ENCODE results near the gene KLHDC7B. TPM values are rescaled to one million over a fixed set of nuclear protein-coding genes. Genes with fewer than 3 reads are reported as not detected.
"Not testable (repeated sequence)": the region's sequence is repeated elsewhere in the genome, so short reads cannot be mapped to it uniquely, and the experiment has no call there.

The KLHDC7B gene
- total RNA-seq, 1 donor from 2014 or later: 3.3 TPM

DNA sequence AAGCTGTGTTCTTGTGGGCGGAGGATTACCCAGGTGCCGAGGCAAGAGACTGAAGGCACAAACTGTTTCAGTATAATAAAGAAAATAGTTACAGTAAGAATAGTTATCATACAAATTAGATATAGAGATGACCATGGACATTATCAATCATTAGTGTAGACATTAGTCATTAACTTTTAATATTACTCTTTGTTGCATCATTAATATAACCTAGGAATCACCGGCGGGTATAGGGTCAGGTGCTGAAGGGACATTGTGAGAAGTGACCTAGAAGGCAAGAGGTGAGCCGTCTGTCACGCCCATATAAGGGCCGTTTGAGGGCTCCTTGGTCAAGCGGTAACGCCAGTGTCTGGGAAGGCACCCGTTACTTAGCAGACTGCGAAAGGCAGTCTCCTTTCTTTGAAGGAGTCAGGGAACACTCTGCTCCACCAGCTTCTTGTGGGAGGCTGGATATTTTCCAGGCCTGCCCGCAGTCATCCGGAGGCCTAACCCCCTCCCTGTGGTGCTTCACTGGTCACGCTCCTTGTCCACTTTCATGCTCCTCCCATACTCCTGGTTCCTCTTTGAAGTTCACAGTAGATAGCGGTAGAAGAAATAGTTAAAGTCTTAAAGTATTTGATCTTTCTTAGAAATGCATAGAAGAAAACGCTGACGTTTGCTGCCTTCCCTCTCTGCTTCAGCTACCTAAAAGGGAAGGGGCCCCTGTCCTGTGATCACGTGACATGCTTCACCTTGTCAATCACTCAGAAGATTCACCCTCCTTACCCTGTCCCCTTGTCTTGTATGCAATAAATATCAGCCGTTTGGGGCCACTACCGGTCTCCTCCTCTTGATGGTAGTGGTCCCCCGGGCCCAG lies 11.6 kb upstream of the KLHDC7B start:
- H3K27me3 Mint-ChIP-seq (ENCODE audit: low read depth); intact Hi-C loops (cut with micrococcal nuclease); H3K36me3 Mint-ChIP-seq (ENCODE audit: low read depth); H3K4me3 Mint-ChIP-seq (ENCODE audit: low read depth); DNase-seq (ENCODE audit: low spot score); H3K9me3 Mint-ChIP-seq: not testable (repeated sequence)
- peaks cover 35% of the 10 kb centered on the region for H3K4me1 Mint-ChIP-seq (ENCODE audit: low read depth)
- H3K27ac Mint-ChIP-seq: peak overlapping the region; percentile 21

DNA sequence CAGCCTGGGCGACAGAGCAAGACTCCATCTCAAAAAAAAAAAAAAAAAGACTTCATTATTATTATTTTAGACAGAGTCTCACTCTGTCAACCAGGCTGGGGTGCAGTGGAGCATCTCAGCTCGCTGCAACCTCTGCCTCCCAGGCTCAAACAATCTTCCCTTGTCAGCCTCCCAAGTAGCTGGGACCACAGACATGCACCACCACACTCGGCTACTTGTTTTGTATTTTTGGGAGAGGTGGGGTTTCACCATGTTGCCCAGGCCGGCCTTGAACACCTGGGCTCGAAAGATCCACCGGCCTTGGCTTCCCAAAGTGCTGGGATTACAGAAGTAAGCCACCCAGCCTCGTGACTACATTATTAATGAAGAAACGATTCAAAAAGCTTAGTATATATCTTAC lies 10.6 kb upstream of the KLHDC7B start:
- H3K27me3 Mint-ChIP-seq (ENCODE audit: low read depth): no peaks in the 10 kb centered on the region
- peaks cover 44% of the 10 kb centered on the region for H3K4me1 Mint-ChIP-seq (ENCODE audit: low read depth)
- DNase-seq (ENCODE audit: low spot score): no peak
- no peak overlapping the region for H3K27ac Mint-ChIP-seq
- no peaks in the 10 kb centered on the region for H3K36me3 Mint-ChIP-seq (ENCODE audit: low read depth)
- H3K4me3 Mint-ChIP-seq (ENCODE audit: low read depth): no peak overlapping the region
- H3K9me3 Mint-ChIP-seq: no peaks in the 10 kb centered on the region
- intact Hi-C loops (cut with micrococcal nuclease): no loop called here

- H3K36me3 Mint-ChIP-seq (ENCODE audit: low read depth): no peaks in the 10 kb centered on the region
- no peaks in the 10 kb centered on the region for H3K27me3 Mint-ChIP-seq (ENCODE audit: low read depth)
- peaks cover 53% of the 10 kb centered on the region for H3K4me1 Mint-ChIP-seq (ENCODE audit: low read depth)
- intact Hi-C loops (cut with micrococcal nuclease): no loop called here
- no peak for DNase-seq (ENCODE audit: low spot score)
- no peaks in the 10 kb centered on the region for H3K9me3 Mint-ChIP-seq
- H3K4me3 Mint-ChIP-seq (ENCODE audit: low read depth): no peak overlapping the region
- H3K27ac Mint-ChIP-seq: no peak overlapping the region
These were observed 9.5 kb upstream of the KLHDC7B start for GRCh38 chr22:50536226-50536625.

- no peak for DNase-seq (ENCODE audit: low spot score)
- H3K9me3 Mint-ChIP-seq: no peaks in the 10 kb centered on the region
- peaks cover 65% of the 10 kb centered on the region for H3K4me1 Mint-ChIP-seq (ENCODE audit: low read depth)
- no peaks in the 10 kb centered on the region for H3K36me3 Mint-ChIP-seq (ENCODE audit: low read depth)
- H3K4me3 Mint-ChIP-seq (ENCODE audit: low read depth): no peak overlapping the region
- no peaks in the 10 kb centered on the region for H3K27me3 Mint-ChIP-seq (ENCODE audit: low read depth)
- intact Hi-C loops (cut with micrococcal nuclease): loop anchor here (2.0 kb wide), 1 partner anchor 83 kb away; no protein-coding TSS in a partner anchor
- H3K27ac Mint-ChIP-seq: peak overlapping the region; percentile 81
These were observed 7.9 kb upstream of the KLHDC7B start for GRCh38 chr22:50537765-50538164.

DNA sequence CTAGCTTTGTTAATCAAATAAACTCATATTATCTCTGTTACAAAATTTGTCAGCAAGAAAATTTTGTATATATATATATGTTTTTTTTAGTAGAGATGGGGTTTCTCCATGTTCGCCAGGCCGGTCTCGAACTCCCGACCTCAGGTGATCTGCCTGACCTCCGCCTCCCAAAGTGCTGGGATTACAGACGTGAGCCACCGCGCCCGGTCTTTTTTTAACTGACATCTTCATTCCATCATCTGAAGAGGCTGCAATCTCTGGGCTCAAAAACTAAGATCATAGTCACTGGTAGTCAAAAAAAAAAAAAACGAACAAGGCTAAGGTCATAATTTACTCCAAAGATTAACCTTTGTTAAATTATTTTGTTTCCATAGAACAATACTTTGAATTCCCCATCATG lies 5.3 kb upstream of the KLHDC7B start:
- Mint-ChIP-seq H3K27ac (peak overlapping the region; percentile 88), H3K36me3 (ENCODE audit: low read depth) (no peaks in the 10 kb centered on the region), H3K4me3 (ENCODE audit: low read depth) (peak overlapping the region; percentile 42), H3K4me1 (ENCODE audit: low read depth) (peaks cover 56% of the 10 kb centered on the region), H3K27me3 (ENCODE audit: low read depth) (no peaks in the 10 kb centered on the region), H3K9me3 (no peaks in the 10 kb centered on the region)
- DNase-seq (ENCODE audit: low spot score): no peak
- intact Hi-C loops (cut with micrococcal nuclease): no loop called here

DNA sequence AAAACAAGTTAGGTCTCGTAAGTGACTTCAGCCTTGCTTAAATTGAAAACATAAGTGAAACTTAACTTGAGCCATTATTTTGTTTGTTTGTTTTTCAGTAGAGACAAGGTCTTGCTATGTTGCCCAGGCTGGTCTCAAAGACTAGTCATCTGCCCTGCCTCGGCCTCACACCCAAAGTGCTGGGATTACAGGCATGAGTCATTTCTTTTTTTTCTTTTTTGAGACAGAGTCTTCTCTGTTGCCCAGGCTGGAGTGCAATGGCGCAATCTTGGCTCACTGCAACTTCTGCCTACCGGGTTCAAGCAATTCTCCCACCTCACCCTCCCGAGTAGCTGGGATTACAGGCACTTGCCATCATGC lies 4.1 kb upstream of the KLHDC7B start:
- peak; percentile 25 for DNase-seq (ENCODE audit: low spot score)
- H3K27me3 Mint-ChIP-seq (ENCODE audit: low read depth); H3K4me3 Mint-ChIP-seq (ENCODE audit: low read depth); H3K36me3 Mint-ChIP-seq (ENCODE audit: low read depth); H3K9me3 Mint-ChIP-seq; intact Hi-C loops (cut with micrococcal nuclease): not testable (repeated sequence)
- peaks cover 63% of the 10 kb centered on the region for H3K4me1 Mint-ChIP-seq (ENCODE audit: low read depth)
- H3K27ac Mint-ChIP-seq: peak overlapping the region; percentile 88

DNA sequence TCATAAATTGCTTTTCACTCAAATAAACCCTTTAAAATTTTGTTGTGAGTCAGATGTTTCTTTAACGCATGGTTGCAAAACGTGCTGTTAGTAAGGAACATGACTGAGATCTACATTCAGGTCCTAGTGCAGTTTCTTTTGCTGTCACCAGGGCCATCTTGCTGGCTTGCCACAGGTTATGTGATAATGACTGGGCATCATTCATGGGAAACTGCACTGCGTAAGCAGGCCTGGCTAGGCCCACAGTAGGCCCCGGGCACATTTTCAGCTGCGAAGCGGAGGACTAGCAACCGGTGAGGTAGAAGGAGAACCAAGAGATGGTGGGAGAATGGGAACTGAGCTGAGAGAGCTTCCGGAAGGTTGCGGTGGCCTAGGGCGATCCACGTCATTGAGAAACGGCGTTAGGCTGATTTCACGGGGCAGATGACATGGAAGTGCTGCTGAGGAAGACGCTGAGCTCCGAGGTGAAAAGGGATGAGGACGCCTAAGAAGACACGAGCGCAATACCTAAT lies 3.2 kb upstream of the KLHDC7B start:
- Mint-ChIP-seq H3K9me3 (no peaks in the 10 kb centered on the region), H3K36me3 (ENCODE audit: low read depth) (no peaks in the 10 kb centered on the region), H3K4me3 (ENCODE audit: low read depth) (no peak overlapping the region), H3K27me3 (ENCODE audit: low read depth) (no peaks in the 10 kb centered on the region), H3K27ac (peak overlapping the region; percentile 88), H3K4me1 (ENCODE audit: low read depth) (peaks cover 62% of the 10 kb centered on the region)
- DNase-seq (ENCODE audit: low spot score): no peak
- intact Hi-C loops (cut with micrococcal nuclease): no loop called here

GRCh38 chr22:50544078-50544745 lies 1.5 kb upstream of the KLHDC7B start:
- no peaks in the 10 kb centered on the region for H3K9me3 Mint-ChIP-seq
- H3K27ac Mint-ChIP-seq: peak overlapping the region; percentile 22
- no peaks in the 10 kb centered on the region for H3K27me3 Mint-ChIP-seq (ENCODE audit: low read depth)
- DNase-seq (ENCODE audit: low spot score): peak; percentile 73
- intact Hi-C loops (cut with micrococcal nuclease): loop anchor here (2.0 kb wide), 2 partner anchors 13 to 17 kb away; partner anchors contain the start of gene TYMP
- H3K4me1 Mint-ChIP-seq (ENCODE audit: low read depth): peaks cover 53% of the 10 kb centered on the region
- H3K36me3 Mint-ChIP-seq (ENCODE audit: low read depth): no peaks in the 10 kb centered on the region
- peak overlapping the region; percentile 21 for H3K4me3 Mint-ChIP-seq (ENCODE audit: low read depth)

- Mint-ChIP-seq H3K4me1 (ENCODE audit: low read depth) (peaks cover 48% of the 10 kb centered on the region), H3K9me3 (no peaks in the 10 kb centered on the region), H3K4me3 (ENCODE audit: low read depth) (no peak overlapping the region), H3K27me3 (ENCODE audit: low read depth) (no peaks in the 10 kb centered on the region), H3K36me3 (ENCODE audit: low read depth) (no peaks in the 10 kb centered on the region), H3K27ac (peak overlapping the region; percentile 22)
- DNase-seq (ENCODE audit: low spot score): peak; percentile 18
- intact Hi-C loops (cut with micrococcal nuclease): loop anchor here (2.0 to 5.0 kb wide), 3 partner anchors 14 to 38 kb away; partner anchors contain the start of genes CHKB and TYMP
These were observed 899 bp upstream of the KLHDC7B start for GRCh38 chr22:50544746-50545253.

DNA sequence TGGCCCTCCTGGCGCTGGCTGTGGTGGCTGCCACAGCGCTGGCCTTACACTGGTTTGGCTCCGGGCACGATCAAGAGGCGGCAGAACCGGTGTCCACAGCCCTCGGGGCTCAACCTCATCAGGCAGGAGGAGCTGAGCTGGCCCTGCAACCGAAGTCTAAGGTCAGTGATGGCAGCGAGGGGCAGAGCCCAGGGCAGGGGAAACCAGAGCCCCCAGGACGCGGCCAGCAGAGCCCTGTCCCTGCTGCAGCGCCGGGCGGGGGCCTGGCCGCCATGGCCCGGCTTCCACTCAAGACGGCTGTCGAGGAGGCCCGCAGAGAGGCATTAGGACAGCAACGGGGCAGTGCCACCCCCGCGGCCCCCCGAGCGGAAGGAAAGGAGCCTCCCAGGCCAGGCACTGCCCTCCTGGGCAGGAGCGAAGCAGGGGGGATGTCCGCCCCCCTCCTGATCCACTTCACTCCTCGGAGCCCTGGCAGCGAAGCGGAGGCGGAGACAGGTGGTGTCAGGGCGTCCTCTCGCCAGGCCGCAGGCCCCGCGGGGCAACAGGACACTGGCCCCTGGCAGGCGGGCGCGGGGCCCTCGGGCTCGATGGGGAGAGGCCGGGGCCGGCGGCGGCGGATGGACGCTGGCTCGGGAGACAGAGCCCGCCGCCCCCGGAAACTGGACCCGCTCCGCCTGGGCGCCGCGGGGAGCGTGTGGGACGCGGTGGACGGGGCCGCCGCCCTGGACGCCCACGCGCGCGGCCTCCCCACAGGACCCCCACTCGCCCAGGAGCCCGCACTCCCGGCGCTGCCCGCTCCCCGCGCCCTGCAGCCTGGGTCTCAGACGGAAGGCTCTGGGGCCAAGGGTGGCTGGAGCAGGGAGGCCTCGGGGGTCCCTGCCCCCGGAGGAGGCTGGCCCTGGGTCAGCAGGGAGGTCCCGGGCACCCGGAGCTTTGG lies 895 bp downstream of the KLHDC7B start:
- peaks cover 36% of the 10 kb centered on the region for H3K4me1 Mint-ChIP-seq (ENCODE audit: low read depth)
- no peaks in the 10 kb centered on the region for H3K27me3 Mint-ChIP-seq (ENCODE audit: low read depth)
- no peaks in the 10 kb centered on the region for H3K9me3 Mint-ChIP-seq
- no peak for DNase-seq (ENCODE audit: low spot score)
- no peak overlapping the region for H3K4me3 Mint-ChIP-seq (ENCODE audit: low read depth)
- H3K27ac Mint-ChIP-seq: no peak overlapping the region
- peaks cover 3% of the 10 kb centered on the region for H3K36me3 Mint-ChIP-seq (ENCODE audit: low read depth)
- intact Hi-C loops (cut with micrococcal nuclease): loop anchor here (5.0 kb wide), 1 partner anchor 36 kb away; the partner anchor contains the start of gene CHKB

DNA sequence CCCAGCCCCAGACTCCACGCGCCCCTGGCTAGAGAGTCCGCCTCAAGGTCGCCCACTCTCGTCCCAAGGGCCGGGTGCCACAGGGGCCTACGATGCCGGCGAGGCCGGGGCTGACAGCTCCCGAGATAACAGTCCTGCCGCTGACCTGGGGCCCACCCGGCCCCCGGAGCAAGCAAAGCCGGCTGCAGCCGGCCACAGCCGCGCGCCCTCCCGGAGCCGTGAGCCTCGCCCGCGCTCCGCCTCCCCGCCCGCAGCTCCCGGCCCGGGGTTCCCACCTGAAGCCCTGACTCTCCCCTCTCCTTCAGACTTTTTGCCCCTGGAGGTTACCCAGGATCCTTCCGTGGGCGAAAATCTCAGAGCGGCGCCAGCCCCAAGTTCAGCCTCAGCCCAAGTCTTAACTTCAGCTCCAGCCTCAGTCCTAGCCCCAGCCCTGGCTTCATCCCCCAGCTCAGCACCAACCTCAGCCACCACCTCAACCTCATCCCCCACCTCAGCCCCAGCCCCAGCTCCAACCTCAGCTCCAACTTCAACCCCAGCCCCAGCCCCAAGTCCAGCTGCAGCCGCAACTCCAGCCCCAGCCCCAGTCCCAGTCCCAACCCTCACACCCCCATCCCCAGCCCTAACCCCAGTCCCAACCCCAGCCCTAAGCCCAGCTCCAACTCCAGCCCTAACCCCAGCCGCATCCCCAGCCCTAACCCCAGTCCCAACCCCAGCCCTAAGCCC lies 1.7 kb downstream of the KLHDC7B start:
- DNase-seq (ENCODE audit: low spot score): no peak
- Mint-ChIP-seq H3K27ac (peak overlapping the region; percentile 39), H3K4me3 (ENCODE audit: low read depth) (peak overlapping the region; percentile 39)

More for the DNA sequence above, 1.7 kb downstream of the KLHDC7B start:
- intact Hi-C loops (cut with micrococcal nuclease): loop anchor here (5.0 kb wide), 1 partner anchor 35 kb away; the partner anchor contains the start of gene CHKB
- Mint-ChIP-seq H3K4me1 (ENCODE audit: low read depth) (peaks cover 28% of the 10 kb centered on the region), H3K9me3 (no peaks in the 10 kb centered on the region), H3K36me3 (ENCODE audit: low read depth) (peaks cover 3% of the 10 kb centered on the region), H3K27me3 (ENCODE audit: low read depth) (no peaks in the 10 kb centered on the region)
